T-helper 2 cell (primary cell): Measurements from ENCODE around the gene ZFYVE27.
"Not testable (repeated sequence)": the region's sequence is repeated elsewhere in the genome, so short reads cannot be mapped to it uniquely, and the experiment has no call there.

Source experiments
- DNase-seq, 5 experiments: peaks; one replicate each; pipeline versions ENCODE4 v3.0.0 to v3.0.0-alpha.2; 2012 to 2022
- total RNA-seq, 2 donors: gene quantifications; one replicate each; lab custom pipeline; 2026; lab: John Stamatoyannopoulos, UW

ZFYVE27 gene, protein sequence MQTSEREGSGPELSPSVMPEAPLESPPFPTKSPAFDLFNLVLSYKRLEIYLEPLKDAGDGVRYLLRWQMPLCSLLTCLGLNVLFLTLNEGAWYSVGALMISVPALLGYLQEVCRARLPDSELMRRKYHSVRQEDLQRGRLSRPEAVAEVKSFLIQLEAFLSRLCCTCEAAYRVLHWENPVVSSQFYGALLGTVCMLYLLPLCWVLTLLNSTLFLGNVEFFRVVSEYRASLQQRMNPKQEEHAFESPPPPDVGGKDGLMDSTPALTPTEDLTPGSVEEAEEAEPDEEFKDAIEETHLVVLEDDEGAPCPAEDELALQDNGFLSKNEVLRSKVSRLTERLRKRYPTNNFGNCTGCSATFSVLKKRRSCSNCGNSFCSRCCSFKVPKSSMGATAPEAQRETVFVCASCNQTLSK
- 48.0 to 51.7 reads per million in 2 donors for total RNA-seq

DNA sequence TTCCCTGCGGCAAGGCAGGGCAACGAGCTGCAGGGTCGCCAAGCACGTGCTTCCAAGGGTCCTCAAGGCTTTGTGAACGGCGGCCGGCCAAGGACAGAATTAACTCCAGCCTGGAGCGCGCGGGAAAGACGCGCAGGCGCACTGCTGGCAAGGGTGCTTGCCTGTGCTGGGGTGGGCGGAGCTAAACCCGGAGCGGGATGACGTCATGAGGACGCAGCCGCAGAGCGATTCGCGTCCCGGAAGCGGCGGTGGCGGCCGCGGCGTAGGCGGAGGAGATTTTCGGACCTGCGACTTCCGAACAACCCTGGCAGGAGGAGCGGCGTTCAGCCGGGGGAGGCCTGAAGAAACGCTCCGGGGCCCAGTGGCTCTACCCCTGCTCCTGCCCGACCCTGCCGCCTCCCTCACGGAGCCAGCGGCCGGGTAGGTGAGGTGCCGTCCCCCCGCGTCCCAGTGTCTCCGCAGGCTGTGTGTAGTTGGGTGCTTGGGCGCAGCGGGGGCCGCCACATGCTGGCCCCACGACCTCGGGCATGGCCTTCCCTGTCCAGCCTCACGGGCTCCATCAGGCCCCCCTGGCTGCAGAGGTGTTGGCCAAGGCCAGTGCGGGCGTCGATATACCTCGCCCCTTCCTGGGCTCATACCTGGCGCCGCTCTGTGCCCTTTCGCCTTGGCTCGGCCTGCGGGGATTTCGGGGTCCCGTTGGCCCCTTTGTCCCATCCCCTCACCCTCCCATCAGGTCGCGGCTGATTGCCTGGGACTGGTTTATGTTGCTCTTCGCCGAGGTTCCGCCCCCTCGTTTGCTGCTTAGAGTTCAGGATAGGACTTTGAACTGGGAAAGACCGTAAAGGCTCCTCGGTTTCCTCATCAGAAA, at the start of gene ZFYVE27:
Gene ZFYVE27 (plus strand): TSS at position 227 of the 868 bp plus-strand sequence. CDS start 1,350 bp downstream, outside the sequence.
- peak; percentile 88 to 94 (median 93) for DNase-seq

DNA sequence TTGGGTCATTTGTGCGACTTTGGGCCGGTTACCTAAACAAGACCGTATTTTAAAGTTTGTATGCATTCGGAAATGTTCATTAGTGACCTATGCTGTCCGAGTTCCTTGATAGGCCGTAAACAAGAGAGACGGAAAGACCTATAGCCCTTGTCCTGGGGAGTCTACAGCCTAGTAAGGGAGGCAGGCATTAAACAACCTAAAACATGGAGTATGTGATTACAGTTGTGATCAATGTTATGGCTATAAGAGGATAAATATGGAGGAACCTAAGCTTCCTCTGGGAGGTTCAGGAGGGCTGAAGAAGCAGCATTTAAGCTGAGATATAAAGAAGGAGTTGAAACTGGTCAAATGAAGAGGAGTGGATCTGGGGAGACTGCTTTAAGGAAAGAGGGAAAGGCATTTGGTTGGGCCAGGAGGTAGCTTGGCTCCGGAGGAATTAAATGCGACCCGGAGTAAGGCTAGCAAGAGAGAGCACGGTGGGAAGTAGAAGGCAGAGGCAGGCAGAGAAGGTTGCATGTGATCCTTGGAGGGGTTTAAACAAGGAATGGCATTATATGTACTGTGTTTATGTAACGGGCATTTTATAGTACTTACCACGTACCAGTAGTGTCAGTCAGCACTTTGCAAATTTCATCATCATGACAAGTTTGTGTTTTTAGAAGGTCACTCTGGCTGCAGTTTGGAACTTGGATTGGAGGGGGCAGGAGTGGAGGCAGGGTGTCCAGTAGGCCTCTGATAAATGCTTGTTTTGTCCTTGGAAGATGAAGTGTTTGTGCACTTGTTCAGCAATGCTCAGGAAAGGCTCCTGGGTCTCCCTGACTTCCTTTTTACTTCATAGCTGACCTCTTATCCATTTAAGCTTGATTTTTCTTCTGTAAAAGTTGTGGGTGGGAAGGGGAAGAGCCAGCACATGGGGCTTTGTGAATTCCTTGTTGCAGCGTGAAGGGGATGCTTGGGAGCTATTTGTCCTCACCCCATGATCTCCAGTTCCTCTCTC, 48.8 kb upstream of the ZFYVE27 start:
- no peak for DNase-seq

DNA sequence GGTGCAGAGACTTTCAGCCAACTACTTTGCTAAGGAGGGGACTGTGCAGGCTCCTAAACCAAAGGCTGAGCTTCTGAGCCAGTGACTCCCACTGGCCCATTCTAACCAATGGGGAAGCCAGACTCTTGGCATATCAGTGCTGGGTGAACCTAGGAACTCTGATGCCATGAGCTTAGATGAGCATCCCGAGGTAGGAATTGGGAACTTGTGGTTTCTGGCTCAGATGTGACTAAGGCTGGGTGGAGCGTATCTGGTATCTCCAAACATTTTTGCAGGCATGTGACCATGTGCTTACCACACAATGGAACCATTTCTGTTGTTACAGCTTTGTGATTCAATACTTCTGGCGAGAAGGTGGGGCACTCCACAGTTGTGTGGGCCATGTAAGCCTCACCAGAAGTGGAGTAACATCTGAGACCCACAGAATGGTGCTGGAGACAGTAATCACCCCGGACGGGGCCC, 47.3 kb upstream of the ZFYVE27 start:
- DNase-seq = no peak

DNA sequence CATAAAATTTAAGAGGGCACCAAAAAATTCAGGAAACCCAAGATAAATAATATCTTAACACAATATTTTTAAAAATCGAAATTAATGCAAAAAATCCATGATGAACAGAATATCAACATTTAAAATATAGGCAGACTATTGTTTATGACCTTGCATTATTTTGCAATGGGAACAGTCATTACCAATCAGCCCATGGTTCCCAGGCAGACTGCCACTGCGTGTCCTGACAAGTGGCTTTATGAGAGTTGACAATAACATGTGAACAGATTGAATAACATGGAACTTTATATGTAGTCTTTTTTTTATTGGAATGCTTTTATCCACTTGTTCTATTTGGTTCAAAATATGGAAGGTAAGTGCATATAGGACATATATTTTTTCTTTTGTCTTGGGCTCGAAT, 46.8 kb upstream of the ZFYVE27 start:
- DNase-seq = no peak

DNA sequence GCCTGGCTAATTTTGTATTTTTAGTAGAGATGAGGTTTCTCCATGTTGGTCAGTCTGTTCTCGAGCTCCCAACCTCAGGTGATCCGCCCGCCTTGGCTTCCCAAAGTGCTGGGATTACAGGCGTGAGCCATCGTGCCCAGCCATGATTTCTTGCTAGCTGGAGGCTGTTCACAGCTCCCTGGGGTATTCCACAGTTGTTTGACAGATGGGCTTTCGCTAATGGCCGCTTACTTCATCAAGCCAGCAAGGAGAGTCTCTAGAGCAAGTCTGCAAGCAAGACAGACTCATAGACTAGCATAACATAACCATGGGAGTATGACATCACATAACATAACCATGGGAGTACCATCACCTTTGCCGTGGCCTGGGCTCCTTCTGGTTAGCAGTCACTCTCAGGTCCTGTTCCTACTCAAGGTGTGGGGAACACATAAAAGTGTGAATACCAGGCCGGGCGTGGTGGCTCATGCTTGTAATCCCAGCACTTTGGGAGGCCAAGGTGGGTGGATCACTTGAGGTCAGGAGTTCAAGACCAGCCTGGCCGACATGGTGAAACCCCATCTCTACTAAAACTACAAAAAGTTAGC, 38.8 kb upstream of the ZFYVE27 start:
- DNase-seq = not testable (repeated sequence)

DNA sequence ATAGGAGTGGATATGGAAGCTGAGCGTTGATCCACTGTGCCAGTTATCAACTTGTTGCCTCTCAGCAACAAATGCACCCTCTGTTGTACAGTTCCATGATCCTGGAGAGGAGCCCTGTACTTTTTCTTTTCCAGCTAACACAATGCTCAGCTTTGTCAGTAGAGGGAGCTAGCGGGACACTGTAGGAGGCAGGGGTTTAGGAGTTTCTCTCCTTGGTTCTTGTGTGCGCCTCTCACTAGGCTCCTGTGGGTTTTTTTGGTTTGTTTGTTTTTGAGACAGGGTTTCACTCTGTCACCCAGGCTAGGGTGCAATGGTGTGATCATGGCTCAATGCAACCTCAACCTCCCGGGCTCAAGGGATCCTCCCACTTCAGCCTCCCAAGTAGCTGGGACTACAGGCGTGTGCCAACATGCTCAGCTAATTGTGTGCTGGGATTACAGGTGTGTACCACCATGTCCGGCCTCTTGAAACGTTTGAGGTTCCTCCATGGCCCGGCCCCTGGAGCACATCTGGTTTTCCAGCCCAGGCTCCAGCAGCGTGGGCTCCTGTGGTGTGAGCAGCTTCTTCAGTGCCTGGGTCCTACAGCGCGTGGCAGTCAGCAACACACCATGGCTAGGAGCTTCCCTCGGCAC, 35.4 kb upstream of the ZFYVE27 start:
- peak in 3 of 5 experiments; percentile 22 to 76 (median 43) for DNase-seq

DNA sequence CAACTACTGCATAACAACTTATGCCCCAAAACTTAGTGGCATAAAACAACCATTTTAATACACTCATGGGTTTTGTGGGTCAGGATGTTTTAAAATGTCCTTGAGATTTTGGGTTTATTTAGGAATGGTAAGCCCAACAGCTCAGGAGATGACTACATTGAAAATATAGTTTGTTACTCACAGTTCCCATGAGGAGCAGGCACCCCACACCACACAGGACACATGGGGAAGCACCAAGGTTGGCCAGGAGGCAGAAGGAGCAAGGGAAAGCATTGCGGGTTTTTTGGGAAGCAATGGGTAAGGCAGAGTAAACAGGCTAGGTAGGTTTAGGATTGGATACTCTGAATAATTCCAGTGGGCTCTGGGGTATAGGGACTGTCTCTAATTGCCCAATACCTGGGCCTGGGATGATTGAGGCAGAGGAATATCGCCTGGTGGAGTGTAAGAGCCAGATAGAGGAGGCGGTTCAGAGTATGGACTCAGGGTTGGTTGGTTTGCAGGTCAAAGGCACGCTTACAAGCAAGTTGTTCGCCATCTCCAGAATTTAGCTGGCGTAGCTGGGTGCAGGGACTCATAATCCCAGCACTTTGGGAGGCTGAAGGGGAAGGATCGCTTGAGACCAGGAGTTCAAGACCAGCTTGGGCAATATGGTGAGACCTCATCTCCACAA, 33.4 kb upstream of the ZFYVE27 start:
- no peak for DNase-seq

DNA sequence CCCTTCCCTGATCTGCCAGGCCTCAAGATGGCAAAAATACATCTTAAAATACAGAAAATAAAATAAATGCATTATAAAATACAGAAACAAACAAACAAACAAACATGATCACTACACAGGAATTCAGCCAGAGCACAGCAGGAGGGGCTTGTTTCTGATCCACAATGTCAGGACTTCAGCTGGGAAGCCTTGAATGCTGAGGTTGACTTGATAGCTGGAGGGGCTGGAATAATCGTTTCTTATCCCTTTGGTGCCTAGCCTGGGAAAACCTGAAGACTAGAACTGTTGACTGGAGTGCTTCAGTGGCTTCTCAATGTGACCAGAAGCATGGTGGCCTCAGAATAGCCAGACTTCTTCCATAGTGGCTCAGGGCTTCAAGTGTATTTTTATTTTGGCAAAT, 32.6 kb upstream of the ZFYVE27 start:
- no peak for DNase-seq

DNA sequence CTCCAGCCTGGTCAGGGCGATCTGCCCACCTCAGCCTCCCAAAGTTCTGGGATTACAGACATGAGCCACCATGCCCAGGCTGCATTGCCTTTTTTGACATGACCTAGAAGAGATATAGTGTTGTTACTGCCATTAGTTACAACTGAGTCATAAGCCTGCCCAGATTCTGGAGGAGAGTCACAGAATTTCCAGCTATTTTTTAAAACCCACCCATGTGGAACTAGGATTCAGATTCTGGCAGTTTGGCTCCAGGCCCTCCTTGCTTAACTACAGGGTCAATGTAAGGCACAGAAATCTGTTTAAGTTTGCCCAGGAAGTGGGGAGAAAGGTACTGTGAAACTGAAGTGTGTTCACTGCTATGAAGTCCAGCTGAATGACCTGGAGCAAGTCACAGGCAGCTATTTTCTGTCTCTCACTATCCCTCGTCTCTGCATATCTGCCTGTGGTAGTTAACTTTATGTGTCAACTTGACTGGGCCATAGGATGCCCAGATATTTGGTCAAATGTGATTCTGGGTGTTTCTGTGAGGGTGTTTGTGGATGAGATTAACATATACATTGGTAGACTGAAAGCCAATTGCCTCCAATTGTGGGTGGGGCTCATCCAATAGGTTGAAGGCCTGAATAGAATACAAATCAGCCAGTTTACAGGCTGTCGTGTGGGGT, 31.8 kb upstream of the ZFYVE27 start:
- DNase-seq = no peak

DNA sequence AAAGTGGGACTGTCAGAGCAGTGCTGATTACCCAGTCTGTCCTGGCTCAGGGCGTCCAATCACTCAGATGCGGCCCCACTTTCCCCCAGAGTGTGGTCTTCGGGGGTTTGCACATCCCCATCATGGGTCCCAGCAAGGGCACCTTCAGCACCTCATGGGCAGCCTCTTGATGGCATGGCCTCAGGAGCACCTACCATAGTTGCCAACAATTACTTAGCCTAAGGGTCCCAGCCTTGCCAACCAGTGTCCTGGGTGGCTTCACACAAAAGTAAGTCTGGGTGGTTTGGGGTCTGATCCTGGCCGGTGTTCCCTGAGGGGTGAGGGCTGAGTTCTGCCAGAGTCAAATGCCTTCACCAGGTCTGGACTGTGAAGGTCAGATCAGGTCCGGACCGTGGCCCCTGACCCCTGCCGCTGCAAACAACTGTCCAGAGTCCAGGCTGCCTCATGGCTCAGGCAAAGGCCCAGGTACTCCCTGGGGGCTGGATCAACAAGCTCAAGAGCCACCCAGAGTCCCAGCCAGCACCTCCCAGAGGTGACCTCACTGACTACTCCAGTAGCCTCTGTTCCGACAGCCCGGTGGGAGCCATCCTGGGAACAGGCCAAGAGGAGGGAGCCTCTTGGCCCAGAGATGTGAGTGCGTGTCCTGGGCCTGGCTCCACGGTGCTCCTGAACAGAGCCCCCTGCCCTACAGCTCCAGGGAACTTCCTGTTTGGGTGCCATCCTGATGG, 29.6 kb upstream of the ZFYVE27 start:
- DNase-seq = no peak

DNA sequence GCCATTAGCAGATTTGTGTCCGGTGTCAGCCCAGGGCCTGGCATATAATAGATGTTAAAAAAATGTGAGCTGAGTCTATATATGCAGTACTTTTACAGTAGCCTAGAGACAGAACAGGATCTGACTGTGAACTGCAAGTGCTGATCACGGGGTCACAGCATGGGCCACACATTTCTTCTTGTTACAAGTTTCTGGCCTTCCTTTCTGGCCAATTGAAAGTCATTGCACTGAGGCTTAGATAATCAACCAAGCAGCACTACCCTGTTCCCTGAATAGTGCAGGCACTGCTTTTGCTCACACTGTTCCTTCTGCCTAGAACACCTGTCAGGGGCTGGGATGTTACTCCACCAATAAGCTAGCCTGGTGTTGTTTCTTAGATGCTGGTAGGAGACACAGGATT, 28.8 kb upstream of the ZFYVE27 start:
- DNase-seq = no peak

DNA sequence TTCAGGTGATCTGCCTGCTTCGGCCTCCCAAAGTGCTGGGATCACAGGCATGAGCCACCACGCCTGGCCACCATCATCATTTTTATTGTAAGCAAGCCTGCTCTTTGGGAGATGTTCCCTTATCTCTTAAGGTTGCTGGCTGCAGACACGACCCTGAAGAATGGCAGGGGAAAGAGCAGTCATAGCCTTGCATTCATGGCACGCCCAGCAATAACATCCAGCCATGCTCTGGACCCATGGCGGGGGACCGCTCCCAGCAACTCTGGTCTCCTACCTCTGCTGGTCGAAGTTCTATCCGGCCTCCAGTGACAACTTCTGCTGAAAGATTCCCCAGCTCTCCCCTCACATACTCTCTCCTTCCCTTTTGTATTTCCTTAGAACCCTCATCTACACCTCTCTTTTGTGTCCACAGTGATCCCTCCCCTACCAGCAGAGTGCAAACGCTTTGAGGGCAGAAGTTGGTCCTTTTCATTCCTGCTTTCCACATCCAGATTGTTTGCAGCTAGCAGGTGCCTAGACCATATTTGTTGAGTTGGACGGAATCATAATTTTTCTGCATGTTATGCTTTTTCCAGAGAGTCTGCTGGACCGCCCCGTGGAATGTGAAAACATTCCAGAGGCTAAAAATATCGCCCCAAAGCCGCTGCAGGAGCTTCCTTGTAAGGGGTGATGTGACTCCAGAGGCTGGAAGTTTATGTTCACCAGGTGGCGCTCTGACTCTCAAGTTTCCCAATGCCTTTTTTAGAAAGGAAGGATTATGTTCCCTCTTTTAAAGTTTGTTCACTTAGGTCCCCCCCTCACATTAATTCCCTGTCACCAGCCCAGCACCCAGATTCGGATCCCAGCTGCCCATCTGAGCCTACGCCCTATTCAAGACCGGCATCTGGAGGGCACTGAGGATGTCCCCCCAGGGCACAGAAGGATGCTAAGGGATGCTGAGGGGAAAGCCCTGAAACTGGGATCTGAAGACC, 27.7 kb upstream of the ZFYVE27 start:
- peak in 2 of 5 experiments; percentile 9 to 19 for DNase-seq

DNA sequence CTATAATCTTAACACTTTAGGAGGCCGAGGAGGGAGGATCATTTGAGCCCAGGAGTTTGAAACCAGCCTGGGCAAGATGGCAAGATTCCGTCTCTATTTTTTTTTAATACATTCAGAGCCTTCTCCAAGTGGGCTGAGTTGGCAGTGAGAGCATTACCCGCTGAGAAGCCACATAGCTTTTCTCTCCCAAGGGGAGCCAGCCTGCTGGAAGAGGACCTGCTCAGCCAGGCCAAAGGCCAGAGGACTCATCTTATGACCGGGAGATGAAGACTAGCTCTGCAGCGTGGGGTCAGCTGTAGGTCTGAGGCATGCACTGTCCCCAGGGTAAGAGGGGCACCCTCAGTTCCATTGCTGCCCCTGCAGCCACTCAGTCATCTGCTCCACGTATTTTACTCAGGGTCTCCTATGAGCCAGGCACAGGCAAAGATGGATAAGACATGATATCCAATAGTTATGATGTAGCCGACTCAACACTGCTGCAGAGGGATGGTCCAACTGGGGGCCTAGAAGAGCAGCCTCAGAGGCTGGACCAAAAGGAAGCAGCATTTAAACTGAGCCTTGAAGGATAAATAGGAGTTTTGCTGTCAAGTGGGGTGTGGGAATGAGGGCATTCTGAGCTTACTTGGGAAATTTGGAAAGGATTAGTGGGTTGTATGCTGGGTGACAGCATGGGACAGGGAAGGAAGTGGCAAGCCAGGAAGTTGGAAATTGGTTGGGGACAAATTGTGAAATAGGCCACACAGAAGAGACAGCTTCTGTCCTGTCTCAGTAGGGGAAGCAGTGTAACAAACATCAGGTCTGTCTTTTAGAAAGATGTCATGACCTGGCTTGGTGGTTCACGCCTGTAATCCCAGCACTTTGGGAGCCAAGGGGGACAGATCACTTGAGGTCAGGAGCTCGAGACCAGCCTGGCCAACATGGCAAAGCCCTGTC, 25.0 kb upstream of the ZFYVE27 start:
- DNase-seq = no peak

DNA sequence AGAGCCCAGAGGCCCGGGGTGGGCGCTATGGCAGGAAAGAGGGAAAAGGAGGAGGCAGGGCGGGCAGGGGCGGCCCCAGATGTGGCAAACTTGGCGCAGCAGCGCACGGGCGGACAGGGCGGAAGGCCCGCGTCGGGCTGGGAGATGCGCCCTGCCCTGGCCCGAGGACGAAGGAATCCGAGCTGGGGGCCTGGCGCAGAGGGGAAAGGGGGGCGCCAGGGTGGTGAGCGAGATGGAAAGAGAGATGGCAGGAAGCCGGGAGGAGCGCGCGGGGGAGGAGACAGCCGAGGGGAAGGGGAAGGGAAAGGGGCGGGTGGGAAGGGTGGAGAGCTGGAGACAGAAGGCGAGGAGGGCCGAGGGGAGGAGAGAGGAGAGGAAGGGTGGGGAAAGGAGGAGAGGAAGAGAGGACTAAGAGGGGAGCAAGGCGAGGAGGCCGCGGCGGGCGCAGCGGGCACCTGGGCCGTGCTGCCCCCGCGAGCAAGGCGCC, 23.5 kb upstream of the ZFYVE27 start, which contains the start of gene MARVELD1:
Gene MARVELD1 (plus strand): TSS at position 392 of the 487 bp plus-strand sequence. CDS start 147 bp downstream, outside the sequence.
- no peak for DNase-seq

DNA sequence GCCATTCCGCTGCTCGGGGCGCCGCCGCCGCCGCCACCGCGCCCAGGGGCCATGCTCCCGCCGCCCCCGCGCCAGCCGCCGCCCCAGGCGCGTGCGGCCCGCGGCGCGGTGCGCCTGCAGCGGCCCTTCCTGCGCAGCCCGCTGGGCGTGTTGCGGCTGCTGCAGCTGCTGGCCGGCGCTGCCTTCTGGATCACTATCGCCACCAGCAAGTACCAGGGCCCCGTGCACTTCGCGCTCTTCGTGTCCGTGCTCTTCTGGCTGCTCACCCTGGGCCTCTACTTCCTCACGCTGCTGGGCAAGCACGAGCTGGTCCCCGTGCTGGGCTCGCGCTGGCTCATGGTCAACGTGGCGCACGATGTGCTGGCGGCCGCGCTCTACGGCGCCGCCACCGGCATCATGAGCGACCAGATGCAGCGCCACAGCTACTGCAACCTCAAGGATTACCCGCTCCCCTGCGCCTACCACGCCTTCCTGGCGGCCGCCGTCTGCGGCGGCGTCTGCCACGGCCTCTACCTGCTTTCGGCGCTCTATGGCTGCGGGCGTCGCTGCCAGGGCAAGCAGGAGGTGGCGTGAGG, 23.0 kb upstream of the ZFYVE27 start:
- DNase-seq = peak; percentile 17 to 68 (median 26)
